ENCODE measurements around the gene ZNF384. TPM values are rescaled to one million over a fixed set of nuclear protein-coding genes. Genes with fewer than 3 reads are reported as not detected.
A peak's percentile ranks its signal among the peaks of the same experiment; 100 is the strongest.

ZNF384 gene
- total and polyA plus RNA-seq, 2 of the 8 experiments (the other 6 are each of a cell fraction or from before 2014, with no cell fraction given): 59.0 to 59.6 TPM

DNA sequence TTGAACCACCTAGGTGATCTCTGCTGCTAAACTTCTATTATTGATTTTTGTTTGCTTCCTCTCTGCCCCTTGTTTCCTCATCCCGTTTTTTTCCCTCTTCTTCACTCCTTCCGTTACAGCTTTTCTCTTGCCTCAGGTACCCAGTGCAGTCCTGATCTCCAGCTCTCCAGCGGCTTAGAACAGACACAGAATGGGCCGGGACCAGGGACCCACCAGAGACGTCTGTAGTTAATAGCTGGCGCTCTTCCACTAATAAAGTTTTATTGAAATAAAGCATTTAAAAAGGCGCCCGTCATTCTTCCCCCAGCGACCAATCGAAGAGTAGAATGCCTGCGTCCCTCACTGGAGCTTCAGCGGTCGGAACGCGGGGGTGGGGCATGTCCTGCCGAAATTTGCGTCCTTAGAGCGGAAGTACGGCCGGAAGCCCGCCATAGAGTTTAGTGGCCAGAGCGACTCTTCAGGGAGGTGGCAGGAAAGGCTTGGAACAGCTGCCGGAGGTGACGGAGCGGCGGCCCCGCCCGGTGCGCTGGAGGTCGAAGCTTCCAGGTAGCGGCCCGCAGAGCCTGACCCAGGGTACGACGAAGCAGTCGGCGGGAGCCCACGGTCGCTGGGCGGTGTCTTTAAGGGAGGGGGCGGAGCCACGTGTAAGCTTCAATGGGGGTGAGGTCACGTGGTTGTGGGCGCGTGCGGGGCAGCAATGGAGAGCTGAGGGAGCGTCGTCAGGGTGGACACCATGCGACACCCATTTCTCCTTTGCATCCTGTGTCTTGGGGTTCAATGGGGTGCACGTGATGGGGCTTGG is 34.6 kb upstream of the ZNF384 start, which contains the start of gene COPS7A (continued):
- TF ChIP-seq, protein P1, sequence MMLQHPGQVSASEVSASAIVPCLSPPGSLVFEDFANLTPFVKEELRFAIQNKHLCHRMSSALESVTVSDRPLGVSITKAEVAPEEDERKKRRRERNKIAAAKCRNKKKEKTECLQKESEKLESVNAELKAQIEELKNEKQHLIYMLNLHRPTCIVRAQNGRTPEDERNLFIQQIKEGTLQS (IDR thresholded peaks at IDR 0.05; ENCODE audit: insufficient read depth, low read depth, low read length): peak; percentile 64; the same call in 1 of the 2 replicates
- no peak for TF ChIP-seq EZH2 (IDR thresholded peaks at IDR 0.05; ENCODE audit: low read depth, low read length, severe bottlenecking)
- peak; percentile 8; the same call in 1 of the 2 replicates for TF ChIP-seq GTF2F1 (IDR thresholded peaks at IDR 0.05; ENCODE audit: borderline replicate concordance, low read depth, low read length)
- TF ChIP-seq, protein P2, sequence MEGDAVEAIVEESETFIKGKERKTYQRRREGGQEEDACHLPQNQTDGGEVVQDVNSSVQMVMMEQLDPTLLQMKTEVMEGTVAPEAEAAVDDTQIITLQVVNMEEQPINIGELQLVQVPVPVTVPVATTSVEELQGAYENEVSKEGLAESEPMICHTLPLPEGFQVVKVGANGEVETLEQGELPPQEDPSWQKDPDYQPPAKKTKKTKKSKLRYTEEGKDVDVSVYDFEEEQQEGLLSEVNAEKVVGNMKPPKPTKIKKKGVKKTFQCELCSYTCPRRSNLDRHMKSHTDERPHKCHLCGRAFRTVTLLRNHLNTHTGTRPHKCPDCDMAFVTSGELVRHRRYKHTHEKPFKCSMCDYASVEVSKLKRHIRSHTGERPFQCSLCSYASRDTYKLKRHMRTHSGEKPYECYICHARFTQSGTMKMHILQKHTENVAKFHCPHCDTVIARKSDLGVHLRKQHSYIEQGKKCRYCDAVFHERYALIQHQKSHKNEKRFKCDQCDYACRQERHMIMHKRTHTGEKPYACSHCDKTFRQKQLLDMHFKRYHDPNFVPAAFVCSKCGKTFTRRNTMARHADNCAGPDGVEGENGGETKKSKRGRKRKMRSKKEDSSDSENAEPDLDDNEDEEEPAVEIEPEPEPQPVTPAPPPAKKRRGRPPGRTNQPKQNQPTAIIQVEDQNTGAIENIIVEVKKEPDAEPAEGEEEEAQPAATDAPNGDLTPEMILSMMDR (IDR thresholded peaks at IDR 0.05; ENCODE audit: control extremely low read depth in 1 of 3, insufficient read depth in 1 of 3, low read depth in 1 of 3, low read length in 3 of 3): peak in 1 of 3 experiments; percentile 24; a peak in 1 of 4 replicates
- peak; percentile 71; the same call in 1 of the 2 replicates for TF ChIP-seq SP2 (IDR thresholded peaks at IDR 0.05; ENCODE audit: low read length)
- TF ChIP-seq RAD21 (IDR thresholded peaks at IDR 0.05 in 1 of 2, conservative IDR thresholded peaks at IDR 0.05 in 1 of 2; ENCODE audit: low read depth in 2 of 2, low read length in 2 of 2): 0 out of 4 replicates have a peak, but pooled peaks of 1 of the 2 experiments have one; percentile 2
- peak; percentile 39; the same call in 1 of the 2 replicates for TF ChIP-seq KDM1A (IDR thresholded peaks at IDR 0.05; ENCODE audit: borderline replicate concordance, low read length)
- TF ChIP-seq SIX5 (IDR thresholded peaks at IDR 0.05; ENCODE audit: low read depth, low read length): no peak
- peak; percentile 92 for TF ChIP-seq SP4 (IDR thresholded peaks at IDR 0.05; ENCODE audit: low read length)
- peak; percentile 21 to 63; a peak in 1 of 3 replicates for TF ChIP-seq EP300 (IDR thresholded peaks at IDR 0.05; ENCODE audit: borderline replicate concordance in 1 of 2, low read depth in 2 of 2, low read length in 2 of 2)
- TF ChIP-seq POLR2A (IDR thresholded peaks at IDR 0.05; ENCODE audit: control extremely low read depth in 1 of 2, low read depth in 2 of 2, low read length in 2 of 2): peak in 1 of 2 experiments; percentile 54; a peak in 2 of 3 replicates
- TF ChIP-seq POU5F1 (IDR thresholded peaks at IDR 0.05; ENCODE audit: low read depth, low read length): no peak
- TF ChIP-seq SRF (IDR thresholded peaks at IDR 0.05; ENCODE audit: low read depth, low read length): no peak
- no peak for TF ChIP-seq TEAD4 (IDR thresholded peaks at IDR 0.05; ENCODE audit: low read depth, low read length)
- TF ChIP-seq, protein P3, sequence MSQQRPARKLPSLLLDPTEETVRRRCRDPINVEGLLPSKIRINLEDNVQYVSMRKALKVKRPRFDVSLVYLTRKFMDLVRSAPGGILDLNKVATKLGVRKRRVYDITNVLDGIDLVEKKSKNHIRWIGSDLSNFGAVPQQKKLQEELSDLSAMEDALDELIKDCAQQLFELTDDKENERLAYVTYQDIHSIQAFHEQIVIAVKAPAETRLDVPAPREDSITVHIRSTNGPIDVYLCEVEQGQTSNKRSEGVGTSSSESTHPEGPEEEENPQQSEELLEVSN (IDR thresholded peaks at IDR 0.05): peak; percentile 99
- TF ChIP-seq FOSL1 (IDR thresholded peaks at IDR 0.05; ENCODE audit: insufficient read depth, low read depth, low read length): no peak
- TF ChIP-seq TAF7 (optimal IDR thresholded peaks at IDR 0.05; ENCODE audit: borderline replicate concordance, low read depth, low read length): no peak
- no peak for TF ChIP-seq KDM5A (IDR thresholded peaks at IDR 0.05; ENCODE audit: low read length)

Data from H1 (cell line).